Uterus (tissue), 2 donors: Measurements from ENCODE around the gene C7.

Experiments used
- CTCF ChIP-seq, 4 experiments: fragments of 200-600 bp in 2 of 4; fragments of 450-650 bp in 2 of 4; sonication (generic) in 2 of 4; IDR thresholded peaks; one replicate each; pipeline ENCODE4 v1.5.1; 2016 to 2019; ENCODE audit warnings: antibody characterized with exemption in 4 of 4, mild to moderate bottlenecking in 2 of 4, moderate library complexity in 1 of 4
- POLR2A ChIP-seq, 2 donors: fragments of 450-650 bp; IDR thresholded peaks; one replicate each; pipeline ENCODE4 v1.6.1; 2016; ENCODE audit warnings: antibody characterized with exemption in 2 of 2, mild to moderate bottlenecking in 1 of 2, moderate library complexity in 1 of 2

GRCh38 chr5:40937075-40937474, 27.8 kb downstream of the C7 start:
- TF ChIP-seq CTCF (IDR thresholded peaks at IDR 0.05) (no peak), POLR2A (IDR thresholded peaks at IDR 0.05) (no peak)
